Astrocyte (in vitro differentiated cells and primary cell): ENCODE data around the gene ERC1. TPM values are rescaled to one million over a fixed set of nuclear protein-coding genes. Genes with fewer than 3 reads are reported as not detected.

ENCODE experiments used
- DNase-seq: peaks from one replicate; pipeline ENCODE4 v3.0.0-alpha.2; 2010; ENCODE audit warnings: low read depth
- FAIRE-seq: peaks from 2 replicates; lab custom pipeline; 2011; peaks lifted over from hg19 to GRCh38; lab: Jason Lieb, UNC
- H2AFZ ChIP-seq: 2 replicates; pipeline ENCODE4 v1.6.0; 2012; ENCODE audit warnings: low read depth, low read length, inconsistent platforms
- H3K27ac ChIP-seq: 2 replicates; pipeline ENCODE4 v1.5.1; 2011; ENCODE audit warnings: low read depth, low read length, inconsistent platforms
- H3K27me3 ChIP-seq: 2 replicates; pipeline ENCODE4 v1.6.0; 2011; ENCODE audit warnings: low read length, inconsistent platforms; ENCODE audit not compliant: insufficient read depth
- H3K36me3 ChIP-seq: 2 replicates; pipeline ENCODE4 v1.5.1; 2011; ENCODE audit warnings: low read length, inconsistent platforms; ENCODE audit not compliant: insufficient read depth
- H3K4me1 ChIP-seq: 2 replicates; pipeline ENCODE4 v1.5.1; 2011; ENCODE audit warnings: low read length, inconsistent platforms; ENCODE audit not compliant: insufficient read depth
- H3K4me2 ChIP-seq: 2 replicates; pipeline ENCODE4 v1.6.0; 2012; ENCODE audit warnings: low read length, inconsistent platforms
- H3K4me3 ChIP-seq: 2 replicates; pipeline ENCODE4 v1.5.1; 2011; ENCODE audit warnings: low read depth, mild to moderate bottlenecking, low read length, inconsistent platforms; ENCODE audit not compliant: insufficient read depth
- H3K79me2 ChIP-seq: 2 replicates; pipeline ENCODE4 v1.6.0; 2012; ENCODE audit warnings: mild to moderate bottlenecking, low read length, inconsistent platforms; ENCODE audit not compliant: insufficient read depth
- H3K9ac ChIP-seq: 2 replicates; pipeline ENCODE4 v1.6.0; 2012; ENCODE audit warnings: mild to moderate bottlenecking, low read length, inconsistent platforms
- H3K9me3 ChIP-seq: 2 replicates; pipeline ENCODE4 v1.5.1; 2012; ENCODE audit warnings: low read depth, mild to moderate bottlenecking, low read length, inconsistent platforms; ENCODE audit not compliant: insufficient read depth
- H4K20me1 ChIP-seq: 2 replicates; pipeline ENCODE4 v1.6.0; 2012; ENCODE audit warnings: low read length, inconsistent platforms; ENCODE audit not compliant: insufficient read depth
- H3K27ac Mint-ChIP-seq: one replicate; pipeline ENCODE4 v1.8.0; 2021; ENCODE audit warnings: mild to moderate bottlenecking, mixed read lengths; ENCODE audit not compliant: unreplicated experiment
- H3K27me3 Mint-ChIP-seq: one replicate; pipeline ENCODE4 v1.8.0; 2021; ENCODE audit warnings: low read depth, mixed read lengths; ENCODE audit not compliant: unreplicated experiment
- H3K36me3 Mint-ChIP-seq: one replicate; pipeline ENCODE4 v1.8.0; 2021; ENCODE audit warnings: low read depth, mixed read lengths; ENCODE audit not compliant: unreplicated experiment
- H3K4me1 Mint-ChIP-seq: one replicate; pipeline ENCODE4 v1.8.0; 2021; ENCODE audit warnings: low read depth, mixed read lengths; ENCODE audit not compliant: unreplicated experiment
- H3K4me3 Mint-ChIP-seq: one replicate; pipeline ENCODE4 v1.8.0; 2021; ENCODE audit warnings: mild to moderate bottlenecking, moderate library complexity, mixed read lengths; ENCODE audit not compliant: unreplicated experiment
- H3K9me3 Mint-ChIP-seq: one replicate; pipeline ENCODE4 v1.8.0; 2021; ENCODE audit warnings: mild to moderate bottlenecking, mixed read lengths; ENCODE audit not compliant: unreplicated experiment
- EZH2 ChIP-seq: IDR thresholded peaks from 2 replicates; pipeline ENCODE4 v1.6.1; 2012; ENCODE audit warnings: mild to moderate bottlenecking, low read length, inconsistent platforms; ENCODE audit not compliant: insufficient read depth
- total RNA-seq: library from RNA; stranded (reverse); gene quantifications from 2 replicates; pipeline ENCODE4 v1.2.1, GENCODE V29; 2021
- TF ChIP-seq, protein P1 (sequence below): IDR thresholded peaks from 2 replicates; pipeline ENCODE4 v1.5.1; 2011; ENCODE audit warnings: low read depth, mild to moderate bottlenecking, inconsistent platforms, low read length, moderate library complexity; ENCODE audit not compliant: insufficient read depth

ERC1 gene
- total RNA-seq, 1 donor from 2014 or later = 67.1 TPM

DNA sequence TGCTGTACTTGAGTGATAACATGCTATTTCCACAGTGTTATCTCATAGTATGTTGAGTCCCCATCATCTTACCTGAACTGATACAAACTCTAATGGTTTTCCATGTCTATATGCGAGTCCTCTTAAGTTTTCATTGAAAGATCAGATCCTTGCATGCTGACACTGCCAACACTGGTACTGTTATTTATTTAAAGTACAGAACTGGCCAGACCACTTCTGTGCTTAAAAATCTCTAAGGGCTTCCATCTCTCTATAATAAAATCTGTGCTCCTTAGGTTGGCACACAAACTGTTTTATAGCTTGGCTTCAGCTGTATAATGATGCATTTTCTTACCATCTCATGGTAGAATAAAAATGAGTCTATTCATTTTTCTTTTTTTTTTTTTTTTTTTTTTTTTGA, 188.1 kb downstream of the ERC1 start:
- Histone ChIP-seq H3K4me1 (peaks cover 21% of the 10 kb centered on the region), H3K36me3 (no peaks in the 10 kb centered on the region), H2AFZ (no peak overlapping the region), H4K20me1 (no peaks in the 10 kb centered on the region), H3K9ac (no peak overlapping the region), H3K9me3 (no peaks in the 10 kb centered on the region), H3K27me3 (no peaks in the 10 kb centered on the region), H3K4me3 (no peak overlapping the region), H3K79me2 (no peaks in the 10 kb centered on the region), H3K4me2 (no peak overlapping the region), H3K27ac (no peak overlapping the region)
- Mint-ChIP-seq H3K4me1 (no peaks in the 10 kb centered on the region), H3K9me3 (no peaks in the 10 kb centered on the region), H3K4me3 (no peak overlapping the region), H3K36me3 (peaks cover 6% of the 10 kb centered on the region), H3K27ac (no peak overlapping the region), H3K27me3 (no peaks in the 10 kb centered on the region)
- no peak for DNase-seq
- no peak for TF ChIP-seq EZH2
- TF ChIP-seq, protein P1, sequence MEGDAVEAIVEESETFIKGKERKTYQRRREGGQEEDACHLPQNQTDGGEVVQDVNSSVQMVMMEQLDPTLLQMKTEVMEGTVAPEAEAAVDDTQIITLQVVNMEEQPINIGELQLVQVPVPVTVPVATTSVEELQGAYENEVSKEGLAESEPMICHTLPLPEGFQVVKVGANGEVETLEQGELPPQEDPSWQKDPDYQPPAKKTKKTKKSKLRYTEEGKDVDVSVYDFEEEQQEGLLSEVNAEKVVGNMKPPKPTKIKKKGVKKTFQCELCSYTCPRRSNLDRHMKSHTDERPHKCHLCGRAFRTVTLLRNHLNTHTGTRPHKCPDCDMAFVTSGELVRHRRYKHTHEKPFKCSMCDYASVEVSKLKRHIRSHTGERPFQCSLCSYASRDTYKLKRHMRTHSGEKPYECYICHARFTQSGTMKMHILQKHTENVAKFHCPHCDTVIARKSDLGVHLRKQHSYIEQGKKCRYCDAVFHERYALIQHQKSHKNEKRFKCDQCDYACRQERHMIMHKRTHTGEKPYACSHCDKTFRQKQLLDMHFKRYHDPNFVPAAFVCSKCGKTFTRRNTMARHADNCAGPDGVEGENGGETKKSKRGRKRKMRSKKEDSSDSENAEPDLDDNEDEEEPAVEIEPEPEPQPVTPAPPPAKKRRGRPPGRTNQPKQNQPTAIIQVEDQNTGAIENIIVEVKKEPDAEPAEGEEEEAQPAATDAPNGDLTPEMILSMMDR = no peak
- no peak for FAIRE-seq

DNA sequence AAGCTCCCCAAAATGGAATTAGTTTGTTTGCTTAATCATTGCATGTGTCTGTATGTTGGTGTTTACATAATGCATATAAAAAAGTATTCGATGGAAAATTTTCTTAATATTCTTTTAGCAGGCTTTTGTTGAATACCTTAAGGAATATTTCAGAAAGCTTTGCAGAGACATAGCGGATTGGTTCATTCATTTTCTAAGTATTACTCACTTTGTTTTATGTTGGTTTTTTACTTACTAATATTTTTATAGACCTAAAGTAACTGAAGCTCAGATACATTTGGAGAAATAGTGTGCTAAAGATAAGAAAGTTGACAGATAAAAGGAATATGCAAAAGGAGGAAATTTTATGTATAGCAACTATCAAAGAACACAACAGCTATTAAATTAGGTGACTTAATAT, 191.0 kb downstream of the ERC1 start:
- Histone ChIP-seq H3K4me1 (peaks cover 34% of the 10 kb centered on the region), H4K20me1 (no peaks in the 10 kb centered on the region), H3K36me3 (no peaks in the 10 kb centered on the region), H3K9me3 (no peaks in the 10 kb centered on the region), H3K4me3 (no peak overlapping the region), H3K27ac (peak overlapping the region; percentile 7), H3K27me3 (no peaks in the 10 kb centered on the region), H3K79me2 (no peaks in the 10 kb centered on the region), H3K4me2 (peak overlapping the region; percentile 49), H2AFZ (no peak overlapping the region), H3K9ac (no peak overlapping the region)
- FAIRE-seq = no peak
- Mint-ChIP-seq H3K4me1 (peaks cover 3% of the 10 kb centered on the region), H3K36me3 (peaks cover 15% of the 10 kb centered on the region), H3K27ac (no peak overlapping the region), H3K4me3 (no peak overlapping the region), H3K27me3 (no peaks in the 10 kb centered on the region), H3K9me3 (no peaks in the 10 kb centered on the region)
- no peak for DNase-seq
- TF ChIP-seq, protein P1 = no peak
- TF ChIP-seq EZH2 = no peak

DNA sequence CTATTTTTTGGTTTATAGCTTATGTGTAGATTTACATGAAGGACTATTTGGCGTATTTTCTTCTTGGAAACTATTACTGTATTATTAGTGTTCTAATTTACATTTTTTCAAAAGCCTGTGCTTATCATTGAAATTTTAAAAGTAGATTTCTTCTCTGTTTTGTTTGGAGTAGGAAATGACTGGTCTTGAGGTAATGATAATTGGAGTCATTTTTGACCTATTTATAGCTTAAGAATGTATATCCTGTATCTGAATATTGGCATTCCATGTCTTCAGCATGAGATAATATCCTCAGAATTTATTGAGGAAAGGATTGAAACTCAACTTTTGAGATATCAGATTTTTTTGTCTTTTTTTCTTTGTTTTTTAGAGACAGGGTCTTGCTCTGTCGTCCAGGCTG, 193.4 kb downstream of the ERC1 start:
- no peak overlapping the region for H2AFZ ChIP-seq
- Mint-ChIP-seq H3K36me3 (peaks cover 15% of the 10 kb centered on the region), H3K27ac (no peak overlapping the region), H3K27me3 (no peaks in the 10 kb centered on the region), H3K9me3 (no peaks in the 10 kb centered on the region), H3K4me1 (peaks cover 6% of the 10 kb centered on the region), H3K4me3 (no peak overlapping the region)
- H4K20me1 ChIP-seq = no peaks in the 10 kb centered on the region
- FAIRE-seq (peak; percentile 63), DNase-seq (peak; percentile 41)
- H3K4me3 ChIP-seq = no peak overlapping the region
- no peaks in the 10 kb centered on the region for H3K27me3 ChIP-seq
- no peaks in the 10 kb centered on the region for H3K79me2 ChIP-seq
- TF ChIP-seq, protein P1 = no peak
- TF ChIP-seq EZH2 = no peak
- H3K4me2 ChIP-seq = peak overlapping the region; percentile 50
- H3K27ac ChIP-seq = peak overlapping the region; percentile 71
- no peaks in the 10 kb centered on the region for H3K9me3 ChIP-seq
- no peaks in the 10 kb centered on the region for H3K36me3 ChIP-seq
- peak overlapping the region; percentile 47 for H3K9ac ChIP-seq
- peaks cover 34% of the 10 kb centered on the region for H3K4me1 ChIP-seq
